ENCODE results near the gene SRCAP.

Gene SRCAP

DNA sequence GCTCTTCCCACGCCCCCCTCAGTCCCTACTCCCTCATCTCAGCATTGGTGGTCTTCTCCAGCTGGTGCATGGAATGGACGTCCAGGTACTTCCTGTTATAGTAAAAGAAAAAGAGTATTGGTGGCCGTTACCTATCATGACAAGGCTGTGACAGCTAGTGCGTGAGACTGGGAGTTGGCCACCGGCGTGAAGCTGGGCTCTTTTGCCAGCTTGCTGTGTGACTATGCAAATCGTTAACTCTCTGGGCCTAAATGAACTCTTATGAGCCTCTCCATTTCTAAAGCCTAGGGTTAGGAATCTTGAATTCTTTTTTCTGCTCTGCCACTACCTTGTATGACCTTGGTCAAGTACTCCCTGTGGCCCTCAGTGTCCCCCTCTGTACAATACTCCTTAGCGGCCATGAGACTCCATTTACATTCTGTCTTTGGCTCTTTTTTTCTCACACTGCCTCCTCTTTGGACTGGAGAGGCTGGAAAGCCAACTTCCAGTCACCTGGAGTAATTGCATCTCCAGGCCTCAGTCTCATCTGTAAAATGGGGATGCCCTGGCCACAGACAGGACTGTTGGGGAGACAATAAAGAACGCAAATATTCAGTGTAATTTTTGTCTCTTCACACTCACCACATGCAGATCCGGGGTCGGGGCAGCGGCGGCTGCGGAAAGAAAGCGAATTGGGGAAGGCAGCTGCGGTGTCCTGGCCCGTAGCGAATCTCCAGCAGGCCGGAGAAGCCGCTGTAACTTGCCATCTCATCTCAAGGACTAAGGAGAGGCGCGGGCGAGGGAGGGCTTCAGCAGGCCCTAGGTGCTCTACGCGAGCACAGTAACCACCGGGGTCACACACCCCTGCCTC, 61.8 kb downstream of the SRCAP start:
- DNase-seq = no peak

- peak; percentile 74 for DNase-seq
Observed at GRCh38 chr16:30761427-30761927, 62.5 kb downstream of the SRCAP start.

DNA sequence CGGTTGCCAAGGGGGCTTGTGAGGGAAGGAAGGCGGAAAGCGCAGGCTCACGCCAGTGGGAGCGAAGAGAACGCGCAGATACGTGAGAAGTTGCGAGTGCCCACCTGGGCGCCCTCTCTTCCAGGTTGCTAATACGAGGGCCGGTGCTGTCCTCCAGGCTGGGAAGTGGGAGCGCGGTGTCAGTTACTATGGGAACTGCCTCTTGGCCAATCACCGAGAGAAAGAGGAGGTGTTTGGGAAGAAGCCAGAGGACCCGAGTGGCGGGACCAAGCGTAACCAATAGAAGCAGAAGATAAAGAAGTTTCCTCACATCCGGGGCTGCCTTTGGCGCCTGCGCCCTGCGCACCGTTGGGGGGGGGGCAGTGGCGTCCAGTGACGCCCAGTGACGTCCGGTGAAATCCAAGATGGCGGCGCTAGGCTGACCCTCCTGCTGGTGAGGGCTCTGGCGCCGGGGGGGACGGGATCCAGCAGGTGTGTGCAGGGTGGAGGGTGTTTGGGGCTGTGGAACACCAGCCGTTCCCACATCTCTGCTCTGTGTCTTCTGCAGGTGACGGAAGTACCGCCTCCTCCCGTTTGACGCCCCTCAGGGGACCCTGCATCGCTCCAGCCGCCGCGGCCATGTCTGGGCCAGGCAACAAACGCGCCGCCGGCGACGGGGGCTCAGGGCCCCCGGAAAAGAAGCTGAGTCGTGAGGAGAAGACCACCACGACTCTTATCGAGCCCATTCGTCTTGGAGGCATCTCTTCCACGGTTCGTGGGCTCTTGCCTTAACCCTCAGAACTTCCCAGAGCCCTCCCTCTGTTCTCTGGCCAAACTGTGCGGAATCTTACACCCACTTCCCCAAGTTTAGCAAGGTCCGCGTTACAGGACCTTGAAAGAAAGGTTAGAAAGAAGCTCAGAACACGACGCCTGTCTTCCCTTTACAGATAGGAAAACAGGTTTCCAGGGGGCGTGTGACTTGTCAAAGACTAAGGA, 63.2 kb downstream of the SRCAP start, which contains the start of the genes CFAP119 and RNF40:
CFAP119 (minus strand) TSS at position 135 of the 975 bp plus-strand sequence. CDS start 314 bp downstream, outside the sequence.
RNF40 (plus strand) TSS at position 395 of the 975 bp plus-strand sequence; CDS start at position 619, 224 bp downstream.
- peak; percentile 94 for DNase-seq

GRCh38 chr16:30762991-30763725, 64.2 kb downstream of the SRCAP start:
- no peak for DNase-seq

DNA sequence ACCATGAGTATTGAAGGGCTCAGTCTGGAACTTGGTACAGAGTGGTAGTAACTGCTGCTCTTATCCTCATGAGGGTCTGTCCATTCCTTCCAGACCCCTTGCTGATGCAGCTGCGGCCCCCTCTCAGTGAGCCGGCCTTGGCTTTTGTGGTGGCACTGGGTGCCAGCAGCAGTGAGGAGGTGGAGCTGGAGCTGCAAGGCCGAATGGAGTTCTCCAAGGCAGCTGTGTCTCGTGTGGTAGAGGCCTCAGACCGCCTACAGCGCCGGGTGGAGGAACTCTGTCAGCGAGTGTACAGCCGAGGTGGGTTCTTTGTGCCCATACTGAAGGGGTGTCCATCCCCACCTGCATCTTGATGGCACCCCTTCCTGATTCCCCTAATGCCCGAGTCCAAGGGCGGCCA, 65.1 kb downstream of the SRCAP start:
- DNase-seq = no peak

GRCh38 chr16:30764816-30765465, 66.0 kb downstream of the SRCAP start:
- DNase-seq = no peak

GRCh38 chr16:30766206-30766932, 67.4 kb downstream of the SRCAP start:
- no peak for DNase-seq

GRCh38 chr16:30766933-30767284, 67.9 kb downstream of the SRCAP start:
- DNase-seq = no peak

- DNase-seq = no peak
Observed at GRCh38 chr16:30767767-30768465, 68.9 kb downstream of the SRCAP start.

DNA sequence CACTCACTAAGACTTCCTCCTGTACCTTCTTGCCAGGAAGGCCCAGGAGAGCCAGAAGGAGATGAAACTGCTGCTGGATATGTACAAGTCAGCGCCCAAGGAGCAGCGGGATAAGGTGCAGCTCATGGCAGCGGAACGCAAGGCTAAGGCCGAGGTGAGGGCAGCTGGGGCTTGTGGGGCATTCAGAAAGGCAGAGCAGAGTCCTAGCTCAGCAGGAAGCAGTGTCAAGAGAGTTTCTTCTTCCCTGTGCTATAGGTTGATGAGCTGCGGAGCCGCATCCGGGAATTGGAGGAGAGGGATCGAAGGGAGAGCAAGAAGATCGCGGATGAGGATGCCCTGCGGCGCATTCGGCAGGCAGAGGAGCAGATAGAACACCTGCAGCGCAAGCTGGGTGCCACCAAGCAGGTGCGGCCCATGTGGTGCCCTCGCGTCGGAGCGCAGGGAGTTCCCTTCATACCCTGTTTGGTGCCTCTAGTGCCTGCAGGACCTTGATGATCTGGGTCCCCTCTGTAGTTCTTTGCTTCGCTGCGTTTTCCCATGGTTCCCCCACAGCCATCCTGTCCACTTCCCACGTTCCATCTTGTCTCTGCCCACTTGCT, 69.7 kb downstream of the SRCAP start:
- DNase-seq = no peak

DNA sequence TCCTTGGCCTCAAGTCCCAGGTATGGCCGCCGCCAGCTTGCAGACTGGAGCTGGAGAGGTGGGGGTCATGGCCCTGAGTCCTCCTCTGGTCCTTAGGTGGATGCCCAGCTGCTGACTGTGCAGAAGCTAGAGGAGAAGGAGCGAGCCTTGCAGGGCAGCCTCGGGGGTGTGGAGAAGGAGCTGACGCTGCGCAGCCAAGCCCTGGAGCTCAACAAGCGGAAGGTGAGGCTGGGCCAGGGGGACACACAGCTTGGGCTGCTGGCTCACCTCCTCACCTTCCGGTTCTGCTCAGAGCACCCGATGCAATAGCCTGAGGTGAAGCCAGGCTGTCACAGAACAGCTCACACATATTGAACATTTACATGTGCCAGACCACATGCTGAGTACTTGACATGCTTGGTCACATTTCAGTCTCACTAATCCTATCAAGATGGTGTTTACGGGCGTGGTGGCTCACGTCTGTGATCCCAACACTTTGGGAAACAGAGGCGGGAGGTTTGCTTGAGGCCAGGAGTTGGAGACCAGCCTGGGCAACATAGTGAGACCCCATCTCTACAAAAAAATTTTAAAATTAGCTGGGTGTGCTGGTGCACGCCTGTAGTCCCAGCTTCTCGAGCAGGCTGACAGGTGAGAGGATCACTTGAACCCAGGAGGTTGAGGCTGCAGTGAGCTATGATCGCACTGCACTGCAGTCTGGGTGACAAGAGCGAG, 70.6 kb downstream of the SRCAP start:
- DNase-seq = no peak

- DNase-seq = no peak
Observed at GRCh38 chr16:30771726-30772125, 72.8 kb downstream of the SRCAP start.

DNA sequence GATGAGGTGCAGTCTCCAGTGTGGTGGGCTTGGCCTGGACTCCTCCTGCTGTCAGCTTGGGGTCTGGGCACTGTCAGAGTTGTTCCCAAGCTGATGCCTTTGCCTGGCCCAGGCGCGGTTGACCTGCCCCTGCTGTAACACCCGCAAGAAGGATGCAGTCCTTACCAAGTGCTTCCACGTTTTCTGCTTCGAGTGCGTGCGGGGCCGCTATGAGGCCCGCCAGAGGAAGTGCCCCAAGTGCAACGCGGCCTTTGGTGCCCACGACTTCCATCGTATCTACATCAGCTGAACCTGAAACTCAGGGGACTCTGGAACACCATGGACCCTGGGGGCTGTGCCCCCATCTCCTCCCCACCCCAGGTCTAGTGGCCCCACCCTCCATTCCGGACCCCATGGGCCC, 74.9 kb downstream of the SRCAP start:
- no peak for DNase-seq

DNA sequence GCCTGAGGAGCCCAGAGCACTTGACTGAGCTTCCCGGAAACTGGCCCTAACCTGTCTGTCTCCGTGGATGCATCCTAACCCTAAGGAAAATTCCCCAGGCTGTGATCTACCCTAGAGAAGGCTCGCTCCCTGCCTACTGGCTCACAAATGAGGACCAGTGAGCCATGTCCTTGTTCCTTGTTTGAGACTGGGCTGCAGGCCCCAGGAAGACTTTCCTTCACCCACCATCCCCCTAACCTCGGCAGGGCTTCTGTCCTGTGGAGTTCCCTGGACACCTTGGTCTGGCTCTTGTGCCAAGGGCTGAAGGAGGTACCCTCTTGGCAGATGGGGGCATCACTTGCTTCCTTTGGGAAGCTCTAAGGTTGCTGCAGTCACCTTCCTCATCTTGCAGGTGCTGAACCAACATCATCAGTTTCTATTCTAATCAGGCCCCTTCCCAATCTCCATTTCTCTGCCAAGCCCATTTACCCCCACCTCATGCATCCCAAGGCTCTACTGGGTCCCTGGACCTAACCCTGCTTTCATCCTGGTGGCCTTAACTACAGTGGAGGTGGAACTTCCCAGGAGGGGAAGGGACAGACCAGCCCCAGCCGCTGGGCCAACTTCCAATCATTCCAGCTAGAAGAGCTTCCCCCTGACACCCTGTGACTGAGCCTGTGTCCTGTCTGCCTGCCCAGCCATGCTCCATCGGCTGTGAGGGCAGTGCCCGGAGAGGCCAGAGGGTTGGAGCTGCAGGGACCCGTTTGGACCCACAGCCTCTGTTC, 75.6 kb downstream of the SRCAP start:
- no peak for DNase-seq

DNA sequence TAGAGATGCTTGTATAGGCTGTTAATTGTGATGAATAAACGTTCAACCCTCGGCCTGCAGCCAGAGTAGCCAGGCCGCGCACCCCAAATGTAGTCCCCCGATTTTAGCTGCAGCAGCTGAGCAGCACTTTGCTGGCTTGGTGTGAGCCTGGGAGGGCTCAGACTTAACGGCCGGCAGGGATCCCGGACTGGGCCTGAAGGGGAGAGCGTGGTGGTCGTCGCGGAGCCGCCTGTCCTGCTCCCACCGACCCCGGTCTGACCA, 76.1 kb downstream of the SRCAP start:
- DNase-seq = no peak

DNA sequence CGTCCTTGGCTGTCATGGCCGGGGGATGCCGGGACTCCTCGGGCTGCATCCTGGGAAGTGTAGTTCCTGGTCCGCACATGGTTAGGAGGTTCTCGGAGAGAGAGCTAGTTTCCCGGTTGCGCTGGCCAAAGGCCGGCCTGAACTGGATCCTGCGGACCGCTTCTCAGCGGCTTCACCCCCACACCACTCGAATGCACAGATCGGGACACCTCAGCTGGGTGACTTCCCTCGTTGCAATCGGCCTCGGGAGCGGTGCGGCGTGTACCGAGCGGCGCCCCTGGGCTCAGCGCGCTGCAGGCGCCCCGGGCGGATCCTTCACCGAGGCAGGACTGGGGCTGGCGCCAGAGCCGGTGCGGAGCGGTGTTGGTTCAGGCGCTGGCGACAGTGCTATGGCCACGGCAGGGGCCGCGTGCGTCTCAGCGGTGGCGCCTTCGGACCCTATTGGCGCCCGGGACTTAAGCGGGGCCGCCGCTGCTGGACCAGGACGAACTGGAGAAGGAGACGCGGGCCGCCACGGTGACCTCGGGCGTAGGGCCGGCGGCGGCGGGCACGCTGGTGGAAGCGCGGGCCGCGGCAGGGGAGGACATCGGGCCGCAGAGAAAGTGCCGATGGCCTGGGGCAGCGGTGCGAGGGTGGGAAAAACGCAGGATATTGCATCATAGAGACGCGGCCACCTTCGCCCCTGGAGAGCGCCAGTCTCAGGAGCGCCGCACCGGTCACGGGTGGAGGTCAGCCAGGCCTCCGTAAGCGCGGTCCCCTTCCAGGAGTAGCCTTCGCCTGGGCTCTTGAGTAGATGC, 76.6 kb downstream of the SRCAP start:
- DNase-seq = peak; percentile 82

DNA sequence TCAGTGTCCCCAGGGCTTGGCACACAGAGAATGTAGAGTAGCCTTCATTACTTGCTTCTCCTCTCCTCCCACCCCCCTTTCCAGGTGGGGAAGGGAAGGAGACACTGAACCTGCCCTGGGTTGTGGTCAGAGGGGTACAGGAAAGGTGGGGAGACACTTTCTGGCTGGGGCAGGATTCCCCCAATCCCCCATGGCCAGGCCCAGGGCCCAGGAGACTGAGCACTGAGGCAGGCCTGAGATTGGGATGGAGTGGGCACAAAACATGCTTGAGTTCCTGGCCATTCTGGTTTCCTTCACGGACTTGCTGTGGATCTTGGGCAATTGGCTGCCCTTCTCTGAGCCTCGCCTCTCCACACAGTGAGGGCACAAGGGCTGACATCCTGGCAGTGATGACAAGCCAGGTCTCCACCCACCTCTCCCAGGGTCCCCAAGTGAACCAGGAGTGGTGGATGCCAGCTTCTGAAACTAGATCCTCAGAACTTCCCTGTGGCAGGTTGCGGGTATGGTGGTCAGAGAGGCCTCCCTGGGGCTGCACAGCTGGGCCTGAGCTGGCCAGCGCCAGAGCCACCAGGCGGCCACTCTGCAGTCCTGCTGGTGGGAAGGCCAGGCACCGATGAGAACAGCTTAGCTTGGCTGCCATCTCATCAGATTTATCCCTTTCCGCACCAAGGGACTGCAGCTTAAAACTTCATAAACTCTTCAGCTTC, 78.8 kb downstream of the SRCAP start:
- no peak for DNase-seq

Data from activated CD8-positive, alpha-beta memory T cell treated with anti-CD3 and anti-CD28 coated beads, Interleukin-2, amount 50 U/mL, for 48 hours (primary cell).